HEK293T (cell line): Measurements from ENCODE around the gene USP30.

Experiments
- CTCF ChIA-PET: fragments of 350-600 bp; formaldehyde crosslinking; extraction: SDS; loops from one replicate; lab custom pipeline; 2021; ENCODE audit warnings: antibody characterized with exemption, inconsistent platforms; lab: Yijun Ruan, JAX
- POLR2A ChIA-PET: fragments of 350-600 bp; formaldehyde crosslinking; extraction: SDS; loops from one replicate; lab custom pipeline; 2020; ENCODE audit warnings: antibody characterized with exemption, inconsistent platforms; lab: Yijun Ruan, JAX
- DNase-seq: peaks from one replicate; pipeline ENCODE4 v3.0.0; 2012; ENCODE audit warnings: mixed read lengths; ENCODE audit errors: extremely low spot score
- ARNT ChIP-seq: fragments of 450-650 bp; IDR thresholded peaks from 2 replicates; pipeline ENCODE4 v1.6.1; 2017; ENCODE audit warnings: mild to moderate bottlenecking
- BHLHE40 ChIP-seq: fragments of 450-650 bp; IDR thresholded peaks from 2 replicates; pipeline ENCODE4 v1.6.1; 2016; ENCODE audit warnings: mild to moderate bottlenecking, moderate library complexity, borderline replicate concordance
- CTBP1 ChIP-seq: fragments of 450-650 bp; IDR thresholded peaks from 2 replicates; pipeline ENCODE4 v1.6.1; 2016; ENCODE audit warnings: borderline replicate concordance
- ELF4 ChIP-seq: fragments of 450-650 bp; IDR thresholded peaks from 2 replicates; pipeline ENCODE4 v1.6.1; 2017; ENCODE audit warnings: antibody characterized with exemption
- FOXA1 ChIP-seq: fragments of 450-650 bp; IDR thresholded peaks from 2 replicates; pipeline ENCODE4 v1.6.1; 2016; ENCODE audit warnings: mild to moderate bottlenecking
- FOXK2 ChIP-seq: fragments of 450-650 bp; IDR thresholded peaks from 2 replicates; pipeline ENCODE4 v1.6.1; 2016; ENCODE audit warnings: mild to moderate bottlenecking
- FOXM1 ChIP-seq: fragments of 450-650 bp; IDR thresholded peaks from 2 replicates; pipeline ENCODE4 v1.6.1; 2017; ENCODE audit warnings: mild to moderate bottlenecking, borderline replicate concordance
- HDGF ChIP-seq: fragments of 450-650 bp; IDR thresholded peaks from 2 replicates; pipeline ENCODE4 v1.6.1; 2017; ENCODE audit warnings: antibody characterized with exemption, borderline replicate concordance
- L3MBTL2 ChIP-seq: fragments of 450-650 bp; conservative IDR thresholded peaks from 2 replicates; pipeline ENCODE4 v1.6.1; 2016; ENCODE audit warnings: mild to moderate bottlenecking
- LEF1 ChIP-seq: fragments of 450-650 bp; IDR thresholded peaks from 2 replicates; pipeline ENCODE4 v1.6.1; 2017; ENCODE audit warnings: mild to moderate bottlenecking, borderline replicate concordance
- NFRKB ChIP-seq: fragments of 450-650 bp; IDR thresholded peaks from 2 replicates; pipeline ENCODE4 v1.6.1; 2016; ENCODE audit warnings: mild to moderate bottlenecking, moderate library complexity
- PKNOX1 ChIP-seq: fragments of 450-650 bp; IDR thresholded peaks from 2 replicates; pipeline ENCODE4 v1.6.1; 2016
- SP1 ChIP-seq: fragments of 450-650 bp; IDR thresholded peaks from 2 replicates; pipeline ENCODE4 v1.6.1; 2017
- SUZ12 ChIP-seq: fragments of 450-650 bp; IDR thresholded peaks from 2 replicates; pipeline ENCODE4 v1.6.1; 2016; ENCODE audit warnings: mild to moderate bottlenecking
- TARDBP ChIP-seq: fragments of 450-650 bp; IDR thresholded peaks from 2 replicates; pipeline ENCODE4 v1.6.1; 2016
- ZNF384 ChIP-seq: fragments of 450-650 bp; IDR thresholded peaks from 2 replicates; pipeline ENCODE4 v1.6.1; 2016

The USP30 gene

GRCh38 chr12:109016016-109016415 lies 36.4 kb upstream of the USP30 start:
- POLR2A ChIA-PET = no interaction called here
- CTCF ChIA-PET = no interaction called here
- TF ChIP-seq ELF4 = no peak
- TF ChIP-seq FOXA1 = no peak
- no peak for TF ChIP-seq NFRKB
- no peak for TF ChIP-seq LEF1
- DNase-seq = no peak

- POLR2A ChIA-PET = no interaction called here
- CTCF ChIA-PET = no interaction called here
Observed at GRCh38 chr12:109016978-109017377, 35.4 kb upstream of the USP30 start.

GRCh38 chr12:109018296-109018695 lies 34.1 kb upstream of the USP30 start:
- TF ChIP-seq BHLHE40 (no peak), LEF1 (no peak), L3MBTL2 (no peak), FOXK2 (no peak), HDGF (no peak), FOXM1 (no peak), SP1 (no peak), CTBP1 (no peak), FOXA1 (no peak), TARDBP (no peak), NFRKB (no peak), ZNF384 (no peak), ARNT (no peak), PKNOX1 (no peak), SUZ12 (no peak)
- ChIA-PET CTCF (no interaction called here), POLR2A (no interaction called here)
- DNase-seq = no peak

More at GRCh38 chr12:109016978-109017377, 35.4 kb upstream of the USP30 start:
- no peak for TF ChIP-seq TARDBP
- no peak for TF ChIP-seq FOXK2
- no peak for TF ChIP-seq ARNT
- no peak for TF ChIP-seq L3MBTL2
- no peak for TF ChIP-seq ELF4
- TF ChIP-seq PKNOX1 = no peak
- no peak for TF ChIP-seq LEF1
- no peak for TF ChIP-seq CTBP1
- TF ChIP-seq HDGF = no peak
- TF ChIP-seq SP1 = no peak
- TF ChIP-seq SUZ12 = no peak
- TF ChIP-seq BHLHE40 = no peak
- no peak for TF ChIP-seq ZNF384
- TF ChIP-seq NFRKB = no peak
- no peak for TF ChIP-seq FOXA1
- no peak for TF ChIP-seq FOXM1
- no peak for DNase-seq

- ChIA-PET POLR2A (no interaction called here), CTCF (no interaction called here)
- no peak for TF ChIP-seq FOXK2
- no peak for TF ChIP-seq L3MBTL2
- TF ChIP-seq HDGF = no peak
- no peak for TF ChIP-seq FOXM1
- TF ChIP-seq ZNF384 = no peak
- no peak for TF ChIP-seq BHLHE40
- TF ChIP-seq FOXA1 = no peak
- TF ChIP-seq ELF4 = no peak
- TF ChIP-seq PKNOX1 = no peak
- TF ChIP-seq CTBP1 = no peak
- no peak for TF ChIP-seq SP1
- DNase-seq = no peak
Observed at GRCh38 chr12:109020146-109020795, 32.1 kb upstream of the USP30 start.

- POLR2A ChIA-PET = no interaction called here
Observed at GRCh38 chr12:109020796-109021380, 31.5 kb upstream of the USP30 start, which contains the start of gene SVOP. SVOP (minus strand) TSS chr12:109021068; CDS start chr12:109020868, 200 bp downstream.

More at GRCh38 chr12:109020796-109021380, 31.5 kb upstream of the USP30 start, which contains the start of gene SVOP:
- peak; percentile 90 for DNase-seq
- TF ChIP-seq NFRKB = no peak
- no peak for TF ChIP-seq HDGF
- no peak for TF ChIP-seq ELF4
- no peak for TF ChIP-seq FOXM1
- TF ChIP-seq TARDBP = no peak
- TF ChIP-seq PKNOX1 = no peak
- TF ChIP-seq BHLHE40 = no peak
- no peak for TF ChIP-seq FOXA1
- no peak for TF ChIP-seq ARNT
- no peak for TF ChIP-seq FOXK2
- TF ChIP-seq LEF1 = no peak
- CTCF ChIA-PET = interaction anchor here (1.0 kb wide), 1 partner anchor 10 kb away, joined by 4 read pairs; no protein-coding TSS in a partner anchor
